Breast epithelium (tissue), 4 donors: ENCODE measurements around the gene MEF2D. TPM values are rescaled to one million over a fixed set of nuclear protein-coding genes. Genes with fewer than 3 reads are reported as not detected.

Source experiments
- DNase-seq, 2 donors: peaks; one replicate each; pipeline ENCODE4 v3.0.0-alpha.2; 2019; ENCODE audit warnings: low spot score in 2 of 2
- H3K27ac ChIP-seq, 2 donors: fragments of 200-600 bp; sonication (generic) in 1 of 2; one replicate each; pipeline ENCODE4 v1.5.1; 2016 to 2019; ENCODE audit warnings: mild to moderate bottlenecking in 1 of 2
- H3K27me3 ChIP-seq, 2 donors: fragments of 200-600 bp; sonication (generic) in 1 of 2; one replicate each; pipeline versions ENCODE4 v1.5.1 to v1.6.0; 2017 to 2019; ENCODE audit warnings: control low read depth in 1 of 2, mild to moderate bottlenecking in 1 of 2
- H3K36me3 ChIP-seq: fragments of 200-600 bp; one replicate; pipeline ENCODE4 v1.5.1; 2019
- H3K4me1 ChIP-seq, 2 donors: fragments of 200-600 bp; sonication (generic); one replicate each; pipeline ENCODE4 v1.5.1; 2016 to 2019; ENCODE audit warnings: control low read depth in 1 of 2
- H3K4me3 ChIP-seq, 3 donors: fragments of 200-600 bp; sonication (generic); 1 replicate in 2 of 3; 2 replicates in 1 of 3; pipeline ENCODE4 v1.5.1; 2016 to 2019; ENCODE audit warnings: mild to moderate bottlenecking in 3 of 3, moderate library complexity in 2 of 3
- H3K9me3 ChIP-seq, 2 donors: fragments of 200-600 bp; sonication (generic) in 1 of 2; one replicate each; pipeline ENCODE4 v1.5.1; 2016 to 2019; ENCODE audit warnings: control low read depth in 1 of 2
- POLR2A ChIP-seq: fragments of 450-650 bp; IDR thresholded peaks from one replicate; pipeline ENCODE4 v1.6.1; 2016; ENCODE audit warnings: antibody characterized with exemption, mild to moderate bottlenecking, moderate library complexity
- POLR2AphosphoS5 ChIP-seq, 3 donors: sonication (generic); formaldehyde crosslinking; IDR thresholded peaks; one replicate each; pipeline ENCODE4 v1.6.1; 2017; ENCODE audit warnings: antibody characterized with exemption in 3 of 3
- intact Hi-C: fragments of 100-400 bp; cut with DNase I; formaldehyde crosslinking; loops from one replicate; pipeline ENCODE4 v1.15.1; 2023; ENCODE audit warnings: low total_unique reads
- total RNA-seq, 3 donors: library from RNA; depleted of rRNA; stranded (reverse); fragments of >200 nt; gene quantifications; one replicate each; pipeline ENCODE4 v1.1.0, GENCODE V29; 2016
- TF ChIP-seq, protein P1 (sequence below), 3 donors: fragments of 450-650 bp; IDR thresholded peaks; one replicate each; pipeline ENCODE4 v1.5.1; 2016 to 2017; ENCODE audit warnings: antibody characterized with exemption in 3 of 3, mild to moderate bottlenecking in 3 of 3, moderate library complexity in 3 of 3

MEF2D gene
- total RNA-seq, 3 donors from 2014 or later = 25.8 to 34.9 (median 32.1) TPM

DNA sequence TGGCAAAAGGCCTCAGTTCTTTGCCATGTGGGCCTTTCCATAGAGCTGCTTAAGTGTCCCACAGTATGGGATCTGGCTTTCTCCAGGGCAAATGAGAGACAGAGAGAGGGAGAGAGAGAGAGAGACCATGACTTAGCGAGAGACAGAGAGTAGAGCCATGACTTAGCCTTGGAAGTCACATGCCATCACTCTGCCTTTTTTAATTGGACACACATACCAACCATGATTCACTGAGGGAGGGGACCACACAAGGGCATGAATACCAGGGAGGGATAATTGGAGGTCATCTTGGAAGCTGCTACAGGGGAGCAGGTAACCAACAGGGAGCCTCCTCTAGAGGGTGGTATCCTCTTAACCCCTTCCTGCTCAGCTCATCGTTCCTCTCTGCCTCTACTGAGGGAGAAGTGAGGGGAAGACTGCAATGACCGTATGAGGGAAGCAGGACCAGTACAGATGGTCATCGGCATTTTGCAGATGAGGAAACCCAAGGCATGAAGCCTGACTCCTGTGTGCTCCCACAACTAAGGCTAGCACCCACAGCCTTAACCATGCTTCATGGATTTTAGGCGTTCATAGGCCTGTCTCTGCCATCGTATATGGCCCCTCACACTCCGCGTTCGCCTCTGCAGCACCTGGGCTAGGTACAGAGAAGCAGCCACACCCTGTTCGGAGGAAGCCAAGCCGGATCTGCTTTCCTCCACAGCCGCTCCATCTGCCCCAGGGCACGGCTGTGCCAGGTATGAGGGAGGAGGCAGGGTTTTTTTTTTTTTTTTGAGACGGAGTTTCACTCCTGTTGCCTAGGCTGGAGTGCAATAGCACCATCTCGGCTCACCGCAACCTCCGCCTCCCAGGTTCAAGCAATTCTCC lies 38.6 kb downstream of the MEF2D start:
- DNase-seq = peak; percentile 72 to 83
- no peak for TF ChIP-seq POLR2A
- TF ChIP-seq, protein P1, sequence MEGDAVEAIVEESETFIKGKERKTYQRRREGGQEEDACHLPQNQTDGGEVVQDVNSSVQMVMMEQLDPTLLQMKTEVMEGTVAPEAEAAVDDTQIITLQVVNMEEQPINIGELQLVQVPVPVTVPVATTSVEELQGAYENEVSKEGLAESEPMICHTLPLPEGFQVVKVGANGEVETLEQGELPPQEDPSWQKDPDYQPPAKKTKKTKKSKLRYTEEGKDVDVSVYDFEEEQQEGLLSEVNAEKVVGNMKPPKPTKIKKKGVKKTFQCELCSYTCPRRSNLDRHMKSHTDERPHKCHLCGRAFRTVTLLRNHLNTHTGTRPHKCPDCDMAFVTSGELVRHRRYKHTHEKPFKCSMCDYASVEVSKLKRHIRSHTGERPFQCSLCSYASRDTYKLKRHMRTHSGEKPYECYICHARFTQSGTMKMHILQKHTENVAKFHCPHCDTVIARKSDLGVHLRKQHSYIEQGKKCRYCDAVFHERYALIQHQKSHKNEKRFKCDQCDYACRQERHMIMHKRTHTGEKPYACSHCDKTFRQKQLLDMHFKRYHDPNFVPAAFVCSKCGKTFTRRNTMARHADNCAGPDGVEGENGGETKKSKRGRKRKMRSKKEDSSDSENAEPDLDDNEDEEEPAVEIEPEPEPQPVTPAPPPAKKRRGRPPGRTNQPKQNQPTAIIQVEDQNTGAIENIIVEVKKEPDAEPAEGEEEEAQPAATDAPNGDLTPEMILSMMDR (IDR thresholded peaks at IDR 0.05) = no peak
- no peak for TF ChIP-seq POLR2AphosphoS5 (IDR thresholded peaks at IDR 0.05)
- Histone ChIP-seq H3K27ac (peak overlapping the region; percentile 79 to 81), H3K4me3 (no peak overlapping the region), H3K36me3 (peaks cover 3% of the 10 kb centered on the region), H3K4me1 (peaks cover 17 to 19% of the 10 kb centered on the region in 2 donors), H3K27me3 (no peaks in the 10 kb centered on the region), H3K9me3 (no peaks in the 10 kb centered on the region)
- intact Hi-C loops = loop anchor here (5.0 kb wide), 1 partner anchor 35 kb away; no protein-coding TSS in a partner anchor

DNA sequence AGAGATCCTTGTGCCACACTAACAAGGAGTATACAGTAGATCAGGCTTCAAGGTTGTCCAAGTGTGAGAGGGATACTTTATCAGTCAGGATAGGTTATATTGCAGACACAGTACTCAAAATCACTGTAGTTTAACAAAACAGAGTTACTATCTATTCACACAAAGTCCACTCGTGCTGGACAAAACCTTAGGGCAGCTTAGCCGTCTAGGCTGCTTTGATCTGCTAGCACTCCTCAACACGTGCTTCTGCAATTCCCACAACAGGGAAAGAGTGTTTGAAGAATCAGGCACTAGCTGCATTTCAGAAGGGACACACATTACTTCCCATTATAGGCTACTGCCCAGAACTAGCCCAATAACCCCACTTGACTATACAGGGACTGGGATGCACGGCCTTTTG lies 39.5 kb downstream of the MEF2D start:
- peak in 1 of 2 donors; percentile 20 for DNase-seq
- no peak overlapping the region for H3K4me3 ChIP-seq
- peak overlapping the region; percentile 79 to 81 for H3K27ac ChIP-seq
- no peak for TF ChIP-seq POLR2AphosphoS5 (IDR thresholded peaks at IDR 0.05)
- TF ChIP-seq, protein P1 (IDR thresholded peaks at IDR 0.05) = no peak
- peaks cover 11 to 19% of the 10 kb centered on the region in 2 donors for H3K4me1 ChIP-seq
- H3K27me3 ChIP-seq = no peaks in the 10 kb centered on the region
- H3K36me3 ChIP-seq = peaks cover 3% of the 10 kb centered on the region
- H3K9me3 ChIP-seq = no peaks in the 10 kb centered on the region
- intact Hi-C loops = loop anchor here (5.0 kb wide), 1 partner anchor 36 kb away; no protein-coding TSS in a partner anchor

DNA sequence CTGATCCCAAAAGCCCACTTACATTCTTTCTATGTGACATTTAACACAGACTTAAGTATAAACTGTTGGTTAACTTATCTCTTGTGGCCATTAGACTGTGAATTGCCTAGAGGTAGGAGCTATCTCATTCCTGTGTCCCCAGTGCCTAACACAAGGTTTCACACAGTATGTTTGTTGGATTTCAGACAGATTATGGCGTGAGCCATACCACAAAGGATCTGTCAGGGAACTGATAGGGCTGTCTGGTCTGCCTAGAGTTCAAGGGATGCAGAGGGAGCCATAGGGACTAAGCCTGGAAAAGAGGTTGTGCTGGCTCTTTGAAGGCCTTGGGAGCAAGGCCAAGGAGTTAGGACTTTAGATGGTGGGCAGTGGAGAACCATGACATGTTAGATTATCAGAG lies 40.0 kb downstream of the MEF2D start:
- Histone ChIP-seq H3K9me3 (no peaks in the 10 kb centered on the region), H3K36me3 (no peaks in the 10 kb centered on the region), H3K4me1 (peaks cover 7 to 19% of the 10 kb centered on the region in 2 donors), H3K27ac (peak overlapping the region; percentile 35 to 81), H3K4me3 (no peak overlapping the region), H3K27me3 (no peaks in the 10 kb centered on the region)
- intact Hi-C loops = loop anchor here (5.0 kb wide), 1 partner anchor 37 kb away; no protein-coding TSS in a partner anchor
- TF ChIP-seq, protein P1 (IDR thresholded peaks at IDR 0.05) = no peak
- TF ChIP-seq POLR2AphosphoS5 (IDR thresholded peaks at IDR 0.05) = no peak
- TF ChIP-seq POLR2A = no peak
- no peak for DNase-seq

DNA sequence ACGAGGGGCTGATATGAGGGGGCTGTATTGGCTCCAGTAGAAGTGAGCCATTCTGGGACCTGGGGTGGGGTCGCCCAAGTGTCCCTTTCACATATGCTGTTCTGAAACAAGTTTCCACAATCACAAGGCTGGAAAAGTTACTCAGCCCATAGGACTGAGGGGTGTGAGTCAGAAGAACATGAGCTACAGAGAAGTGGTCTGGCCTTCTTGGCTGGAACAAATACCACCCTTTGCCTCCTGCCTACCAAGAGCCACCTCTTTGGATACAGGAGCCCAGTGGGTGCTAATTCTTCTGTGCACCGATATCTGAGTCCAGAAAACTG lies 42.4 kb downstream of the MEF2D start:
- no peak for TF ChIP-seq POLR2AphosphoS5 (IDR thresholded peaks at IDR 0.05)
- no peak for TF ChIP-seq POLR2A
- TF ChIP-seq, protein P1 (IDR thresholded peaks at IDR 0.05) = no peak
- Histone ChIP-seq H3K27me3 (no peaks in the 10 kb centered on the region), H3K27ac (peak overlapping the region; percentile 99 to 100), H3K4me3 (no peak overlapping the region), H3K4me1 (peaks cover 0 to 6% of the 10 kb centered on the region in 2 donors), H3K36me3 (no peaks in the 10 kb centered on the region), H3K9me3 (no peaks in the 10 kb centered on the region)
- DNase-seq = peak in 1 of 2 donors; percentile 41
- intact Hi-C loops = loop anchor here (10.0 kb wide), 1 partner anchor 147 kb away; the partner anchor contains the start of gene GPATCH4
